GM12878 (cell line): ENCODE data around the gene CCDC71L. TPM values are rescaled to one million over a fixed set of nuclear protein-coding genes. Genes with fewer than 3 reads are reported as not detected.

ENCODE experiments used
- ATAC-seq: fragments of 200-7000 bp; cut with Tn5 transposase; 3 replicates; pipeline ENCODE4 v1.9.1; 2020; ENCODE audit warnings: mild to moderate bottlenecking, moderate library complexity
- BruUV-seq: library from RNA; stranded (reverse); fragments of 400-500 nt; replicated peaks from 2 replicates; lab custom pipeline; 2021; lab: Mats Ljungman, UMichigan
- CTCF ChIA-PET: fragments of 300-600 bp; sonication (Branson Sonifier 250); formaldehyde crosslinking; extraction: SDS; loops from one replicate; lab custom pipeline; 2021; ENCODE audit warnings: inconsistent platforms; lab: Yijun Ruan, JAX
- POLR2A ChIA-PET: fragments of 350-600 bp; formaldehyde crosslinking; extraction: SDS; loops from one replicate; lab custom pipeline; 2021; ENCODE audit warnings: inconsistent platforms; lab: Charles Lee
- RAD21 ChIA-PET: fragments of 300-600 bp; sonication (Branson Sonifier 250); formaldehyde crosslinking; loops from one replicate; lab custom pipeline; 2023; ENCODE audit warnings: antibody characterized with exemption; ENCODE audit not compliant: unreplicated experiment; lab: Charles Lee
- SMC1A ChIA-PET: fragments of 300-600 bp; sonication (Branson Sonifier 250); formaldehyde crosslinking; loops from one replicate; lab custom pipeline; 2023; ENCODE audit not compliant: unreplicated experiment, uncharacterized antibody; lab: Charles Lee
- DNase-seq: peaks from one replicate; pipeline ENCODE4 v3.0.0-alpha.2; 2011; ENCODE audit warnings: low read depth, low spot score
- FAIRE-seq: peaks from 3 replicates; lab custom pipeline; 2011; peaks lifted over from hg19 to GRCh38; lab: Jason Lieb, UNC
- H2AFZ ChIP-seq: 2 replicates; pipeline ENCODE4 v1.6.0; 2011; ENCODE audit warnings: low read depth, low read length, control low read depth; ENCODE audit not compliant: control insufficient read depth
- H3K27ac ChIP-seq: 2 replicates; pipeline ENCODE4 v1.5.1; 2011; ENCODE audit warnings: control low read depth; ENCODE audit not compliant: control insufficient read depth, insufficient read depth
- H3K27me3 ChIP-seq, 2 experiments: replicated peaks in 1 of 2; 2 replicates each; pipeline versions ENCODE4 v1.6.0 to v1.6.1; 2011; ENCODE audit warnings: low read length in 1 of 2; ENCODE audit not compliant: control insufficient read depth in 2 of 2, insufficient read depth in 2 of 2
- H3K36me3 ChIP-seq, 2 experiments: 2 replicates each; pipeline ENCODE4 v1.5.1; 2011; ENCODE audit warnings: low read length in 1 of 2; ENCODE audit not compliant: control insufficient read depth in 2 of 2, insufficient read depth in 2 of 2
- H3K4me1 ChIP-seq: 2 replicates; pipeline ENCODE4 v1.6.1; 2011; ENCODE audit warnings: mild to moderate bottlenecking, low read length, moderate library complexity, mixed read lengths; ENCODE audit not compliant: control insufficient read depth, insufficient read depth
- H3K4me2 ChIP-seq: 2 replicates; pipeline ENCODE4 v1.6.0; 2011; ENCODE audit warnings: control low read depth; ENCODE audit not compliant: control insufficient read depth, insufficient read depth
- H3K4me3 ChIP-seq: fragments of 200-600 bp; sonication (generic); 2 replicates; pipeline ENCODE4 v1.5.1; 2016
- H3K79me2 ChIP-seq: 2 replicates; pipeline ENCODE4 v1.6.0; 2011; ENCODE audit warnings: low read length; ENCODE audit not compliant: control insufficient read depth, insufficient read depth
- H3K9ac ChIP-seq: 2 replicates; pipeline ENCODE4 v1.8.0; 2011; ENCODE audit warnings: low read length, control low read depth, mixed read lengths; ENCODE audit not compliant: control insufficient read depth, insufficient read depth
- H3K9me3 ChIP-seq: replicated peaks from 3 replicates; pipeline ENCODE4 v1.5.1; 2011; ENCODE audit warnings: mild to moderate bottlenecking, low read length; ENCODE audit not compliant: control insufficient read depth, insufficient read depth
- H4K20me1 ChIP-seq: 2 replicates; pipeline ENCODE4 v1.6.0; 2011; ENCODE audit not compliant: control insufficient read depth, insufficient read depth
- BACH1 ChIP-seq: fragments of 450-650 bp; IDR thresholded peaks from 2 replicates; pipeline ENCODE4 v1.6.1; 2017; ENCODE audit warnings: mild to moderate bottlenecking, borderline replicate concordance
- BMI1 ChIP-seq: fragments of 450-650 bp; IDR thresholded peaks from 2 replicates; pipeline ENCODE4 v1.6.1; 2016; ENCODE audit warnings: mild to moderate bottlenecking, moderate library complexity, borderline replicate concordance
- CHD4 ChIP-seq: fragments of 200-600 bp; sonication (generic); IDR thresholded peaks from 2 replicates; pipeline ENCODE4 v1.6.1; 2016; ENCODE audit warnings: mild to moderate bottlenecking
- E4F1 ChIP-seq: fragments of 450-650 bp; IDR thresholded peaks from 2 replicates; pipeline ENCODE4 v1.6.1; 2018; ENCODE audit warnings: borderline replicate concordance, mild to moderate bottlenecking; ENCODE audit not compliant: partially characterized antibody
- ELK1 ChIP-seq: IDR thresholded peaks from 2 replicates; pipeline ENCODE4 v1.6.1; 2012; ENCODE audit warnings: low read depth, low read length, improper control_type of control experiment
- GABPA ChIP-seq: IDR thresholded peaks from 2 replicates; pipeline ENCODE4 v1.6.1; 2014; ENCODE audit warnings: antibody characterized with exemption, low read depth, mild to moderate bottlenecking, inconsistent platforms
- MXI1 ChIP-seq: fragments of 150-350 bp; IDR thresholded peaks from 2 replicates; pipeline ENCODE4 v1.6.1; 2011; ENCODE audit warnings: low read depth, mild to moderate bottlenecking, inconsistent platforms, low read length, improper control_type of control experiment
- MYC ChIP-seq: IDR thresholded peaks from 2 replicates; pipeline ENCODE4 v1.6.1; 2011; ENCODE audit warnings: mild to moderate bottlenecking, low read length, moderate library complexity, inconsistent platforms; ENCODE audit not compliant: insufficient read depth, insufficient replicate concordance, insufficient read length, severe bottlenecking
- RELA ChIP-seq: fragments of 450-650 bp; IDR thresholded peaks from 2 replicates; pipeline ENCODE4 v1.8.0; 2014; ENCODE audit warnings: borderline replicate concordance; ENCODE audit not compliant: partially characterized antibody
- SKIL ChIP-seq: fragments of 450-650 bp; IDR thresholded peaks from 2 replicates; pipeline ENCODE4 v1.6.1; 2017; ENCODE audit warnings: mild to moderate bottlenecking, low read depth, inconsistent platforms; ENCODE audit not compliant: poor library complexity, severe bottlenecking
- YBX1 ChIP-seq: fragments of 450-650 bp; IDR thresholded peaks from 2 replicates; pipeline ENCODE4 v1.6.1; 2016; ENCODE audit warnings: antibody characterized with exemption
- ZBTB4 ChIP-seq: fragments of 450-650 bp; formaldehyde crosslinking; IDR thresholded peaks from 2 replicates; pipeline ENCODE4 v1.4.0; 2022; ENCODE audit warnings: mild to moderate bottlenecking, moderate library complexity
- WGBS: methylation state at CpG from one replicate; pipeline ENCODE4 v1.1.6; 2016; ENCODE audit warnings: low lambda C conversion rate; ENCODE audit not compliant: insufficient replicate concordance, insufficient coverage; ENCODE audit errors: missing lambda C conversion rate; 5-methylcytosine and 5-hydroxymethylcytosine counted together
- in situ Hi-C: fragments of 300-500 bp; cut with MboI; formaldehyde crosslinking; loops from 9 replicates; pipeline ENCODE4 v1.14.3; 2018; ENCODE audit warnings: mixed read lengths
- intact Hi-C: fragments of 100-400 bp; cut with micrococcal nuclease; formaldehyde crosslinking; loops from one replicate; pipeline ENCODE4 v1.14.2; 2022; ENCODE audit not compliant: unreplicated experiment
- polyA plus RNA-seq, 11 experiments: library from polyadenylated mRNA; depleted of rRNA in 4 of 11; unstranded in 6 of 11; stranded (reverse) in 5 of 11; fragments of >200 nt; fragmentation: Nextera tagmentation in 4 of 11; fragmentation: Illumina TruSeq in 1 of 11; extraction: Ambion mirVana in 4 of 11; extraction: Trizol in 1 of 11; gene quantifications; 1 replicate in 1 of 11; 2 replicates in 10 of 11; pipeline versions ENCODE4 v1.2.1 to v1.2.3, GENCODE V29; 2011 to 2016; ENCODE audit warnings: inconsistent platforms in 2 of 11, missing spikeins in 2 of 11, low read depth in 1 of 11
- total RNA-seq, 4 experiments: library from RNA; depleted of rRNA in 3 of 4; stranded (reverse); fragments of >200 nt in 3 of 4; fragmentation: Illumina TruSeq in 1 of 4; extraction: Trizol in 1 of 4; gene quantifications; 2 replicates each; pipeline versions ENCODE4 v1.2.1 to v1.2.3, GENCODE V29; 2013 to 2021

CCDC71L gene
- total and polyA plus RNA-seq, 10 of the 15 experiments (the other 5 are each of a cell fraction or from before 2014, with no cell fraction given) = 1.1 to 20.7 (median 3.8) TPM

- Histone ChIP-seq H2AFZ (no peak overlapping the region), H3K36me3 (no peaks in the 10 kb centered on the region), H3K4me1 (no peaks in the 10 kb centered on the region), H3K9me3 (no peaks in the 10 kb centered on the region), H3K27me3 (no peaks in the 10 kb centered on the region), H4K20me1 (no peaks in the 10 kb centered on the region), H3K9ac (no peak overlapping the region), H3K79me2 (no peaks in the 10 kb centered on the region), H3K4me3 (no peak overlapping the region), H3K4me2 (no peak overlapping the region), H3K27ac (no peak overlapping the region)
- DNase-seq = peak; percentile 42
- intact Hi-C loops = loop anchor here (2.0 kb wide), 2 partner anchors 50 to 58 kb away; partner anchors contain the start of gene CCDC71L
- ChIA-PET RAD21 (interaction anchor here (1.3 kb wide), 1 partner anchor 13 kb away, joined by 4 read pairs; no protein-coding TSS in a partner anchor), POLR2A (no interaction called here), SMC1A (interaction anchor here (1.0 to 2.0 kb wide), 7 partner anchors 10 to 125 kb away, joined by 3 to 7 read pairs (median 5); no protein-coding TSS in a partner anchor), CTCF (interaction anchor here (0.7 to 1.5 kb wide), 5 partner anchors 11 to 432 kb away, joined by 3 to 9 read pairs (median 3); no protein-coding TSS in a partner anchor)
- WGBS = 24% methylated on average over 6 of the region's 6 CpGs
- FAIRE-seq = no peak
- in situ Hi-C loops = no loop called here
- peak; percentile 92 for ATAC-seq
- no TSS peak for BruUV-seq
- TF ChIP-seq BMI1 = no peak
- TF ChIP-seq YBX1 = no peak
- no peak for TF ChIP-seq RELA
- TF ChIP-seq BACH1 = no peak
- no peak for TF ChIP-seq ELK1
- TF ChIP-seq ZBTB4 (CRISPR knock-in tag) = no peak
- TF ChIP-seq MXI1 = 0 out of 2 replicates have a peak, but pooled peaks have one; percentile 19
- no peak for TF ChIP-seq CHD4
- no peak for TF ChIP-seq E4F1
- peak; percentile 17 for TF ChIP-seq SKIL
- no peak for TF ChIP-seq MYC
- no peak for TF ChIP-seq GABPA
These were observed 49.7 kb downstream of the CCDC71L start for GRCh38 chr7:106610996-106611886.
